K562 (cell line): Measurements from ENCODE around the gene SLC9C2. TPM values are rescaled to one million over a fixed set of nuclear protein-coding genes. Genes with fewer than 3 reads are reported as not detected.
A peak's percentile ranks its signal among the peaks of the same experiment; 100 is the strongest.

Experiments used
- ATF2 ChIP-seq: sonication (generic); formaldehyde crosslinking; IDR thresholded peaks from 2 replicates; pipeline ENCODE4 v1.8.1; 2022; ENCODE audit warnings: missing genetic modification reagents
- CHD1 ChIP-seq: fragments of 200-600 bp; sonication (generic); IDR thresholded peaks from one replicate; pipeline ENCODE4 v1.6.1; 2012; ENCODE audit warnings: mild to moderate bottlenecking, moderate library complexity, low read length, inconsistent platforms
- CXXC5 ChIP-seq: fragments of 250-450 bp; sonication (Bioruptor Pico); IDR thresholded peaks from 2 replicates; pipeline ENCODE4 v1.8.0; 2022; ENCODE audit warnings: inconsistent platforms, mild to moderate bottlenecking, moderate library complexity
- HIVEP1 ChIP-seq: fragments of 250-450 bp; sonication (Bioruptor Pico); IDR thresholded peaks from 2 replicates; pipeline ENCODE4 v1.4.0; 2020; ENCODE audit warnings: mild to moderate bottlenecking
- KAT8 ChIP-seq: fragments of 450-650 bp; IDR thresholded peaks from 2 replicates; pipeline ENCODE4 v1.6.1; 2016; ENCODE audit warnings: low read depth, mild to moderate bottlenecking
- MAZ ChIP-seq, 2 experiments: fragments of 450-650 bp in 1 of 2; sonication (generic) in 1 of 2; formaldehyde crosslinking; IDR thresholded peaks in 1 of 2; conservative IDR thresholded peaks in 1 of 2; 2 replicates each; pipeline versions ENCODE4 v1.4.0 to v1.5.0; 2020; ENCODE audit warnings: mild to moderate bottlenecking in 1 of 2, missing genetic modification reagents in 1 of 2
- MGA ChIP-seq: fragments of 450-650 bp; IDR thresholded peaks from 2 replicates; pipeline ENCODE4 v1.6.1; 2016; ENCODE audit warnings: mild to moderate bottlenecking, moderate library complexity
- MTA3 ChIP-seq: fragments of 450-650 bp; formaldehyde crosslinking; IDR thresholded peaks from 2 replicates; pipeline ENCODE4 v1.6.1; 2017; ENCODE audit warnings: mild to moderate bottlenecking, borderline replicate concordance
- NCOA6 ChIP-seq: fragments of 450-650 bp; IDR thresholded peaks from 2 replicates; pipeline ENCODE4 v1.6.1; 2017; ENCODE audit warnings: mild to moderate bottlenecking
- NCOR1 ChIP-seq: fragments of 450-650 bp; IDR thresholded peaks from 2 replicates; pipeline ENCODE4 v1.6.1; 2016; ENCODE audit warnings: mild to moderate bottlenecking, moderate library complexity
- POLR2G ChIP-seq: fragments of 200-400 bp; formaldehyde crosslinking; IDR thresholded peaks from 2 replicates; pipeline ENCODE4 v1.6.1; 2017; ENCODE audit warnings: low read depth, mild to moderate bottlenecking, antibody characterized with exemption, low read length, moderate library complexity
- SP1 ChIP-seq: sonication (generic); formaldehyde crosslinking; IDR thresholded peaks from 2 replicates; pipeline ENCODE4 v1.8.1; 2022; ENCODE audit warnings: mild to moderate bottlenecking, missing genetic modification reagents
- ZNF512 ChIP-seq: IDR thresholded peaks from 2 replicates; pipeline ENCODE4 v1.6.1; 2016; ENCODE audit warnings: missing genetic modification characterization, missing compliant biosample characterization
- ZNF76 ChIP-seq: fragments of 250-450 bp; sonication (Bioruptor Pico); IDR thresholded peaks from 2 replicates; pipeline ENCODE4 v1.4.0; 2020; ENCODE audit warnings: mild to moderate bottlenecking, moderate library complexity, borderline replicate concordance
- polyA plus RNA-seq, 8 experiments: library from polyadenylated mRNA; depleted of rRNA in 4 of 8; stranded (reverse) in 5 of 8; unstranded in 3 of 8; fragments of >200 nt; fragmentation: Nextera tagmentation in 2 of 8; fragmentation: Illumina TruSeq in 1 of 8; extraction: Ambion mirVana in 2 of 8; extraction: Trizol in 1 of 8; gene quantifications; 2 replicates each; pipeline versions ENCODE4 v1.2.1 to v1.2.3, GENCODE V29; 2011 to 2014; ENCODE audit warnings: inconsistent platforms in 1 of 8, missing spikeins in 1 of 8
- total RNA-seq, 7 experiments: library from RNA; depleted of rRNA in 6 of 7; stranded (reverse); fragments of >200 nt in 6 of 7; fragmentation: Illumina TruSeq in 2 of 7; extraction: Trizol in 2 of 7; gene quantifications; 2 replicates each; pipeline versions ENCODE4 v1.2.1 to v1.2.3, GENCODE V29; 2011 to 2021; ENCODE audit warnings: low replicate concordance in 1 of 7

Gene SLC9C2
- total and polyA plus RNA-seq, 9 of the 15 experiments (the other 6 are each of a cell fraction or from before 2014, with no cell fraction given): 0.11 to 0.22 (median 0.15) TPM; not detected in 5

GRCh38 chr1:173476665-173477285 is 126.1 kb downstream of the SLC9C2 start (continued):
- TF ChIP-seq MGA: peak; percentile 67; the same call in 1 of the 2 replicates
- peak in 1 of 2 experiments; percentile 58; a peak in 3 of 4 replicates for TF ChIP-seq MAZ (CRISPR knock-in tag; conservative IDR thresholded peaks at IDR 0.05 in 1 of 2, IDR thresholded peaks at IDR 0.05 in 1 of 2)
- no peak for TF ChIP-seq SP1 (CRISPR knock-in tag)
- TF ChIP-seq HIVEP1 (CRISPR knock-in tag): no peak
- TF ChIP-seq ZNF76 (CRISPR knock-in tag): 0 out of 2 replicates have a peak, but pooled peaks have one; percentile 64
- TF ChIP-seq CXXC5 (CRISPR knock-in tag): peak; percentile 74
- TF ChIP-seq MTA3: peak; percentile 73; the same call in 1 of the 2 replicates
- TF ChIP-seq NCOA6: no peak
- no peak for TF ChIP-seq ZNF512 (tag)
- TF ChIP-seq KAT8: no peak
- TF ChIP-seq POLR2G: peak; percentile 79
- no peak for TF ChIP-seq ATF2
- peak; percentile 60 for TF ChIP-seq CHD1
- no peak for TF ChIP-seq NCOR1
